Measurements from ENCODE around the gene ZSWIM6.

DNA sequence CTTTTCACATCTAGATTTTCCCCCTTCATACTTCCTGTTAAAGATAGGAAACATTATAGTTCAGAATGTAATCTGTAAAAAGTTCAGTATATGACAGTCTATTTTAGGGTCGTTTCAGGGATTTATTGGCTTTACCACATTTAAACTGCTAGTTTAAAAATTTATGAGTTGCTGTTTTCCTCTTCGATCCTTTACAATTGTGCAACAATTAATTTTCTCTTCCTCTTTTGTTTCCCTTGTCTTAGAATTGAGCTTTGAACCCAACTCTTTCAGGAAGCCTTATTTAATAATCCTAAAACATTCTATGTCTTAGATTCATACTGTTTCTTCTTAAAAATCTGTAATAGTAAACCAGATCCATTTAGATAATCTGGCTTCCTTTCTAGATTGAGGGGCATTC is 16.4 kb downstream of the ZSWIM6 start:
- TF ChIP-seq, protein P1, sequence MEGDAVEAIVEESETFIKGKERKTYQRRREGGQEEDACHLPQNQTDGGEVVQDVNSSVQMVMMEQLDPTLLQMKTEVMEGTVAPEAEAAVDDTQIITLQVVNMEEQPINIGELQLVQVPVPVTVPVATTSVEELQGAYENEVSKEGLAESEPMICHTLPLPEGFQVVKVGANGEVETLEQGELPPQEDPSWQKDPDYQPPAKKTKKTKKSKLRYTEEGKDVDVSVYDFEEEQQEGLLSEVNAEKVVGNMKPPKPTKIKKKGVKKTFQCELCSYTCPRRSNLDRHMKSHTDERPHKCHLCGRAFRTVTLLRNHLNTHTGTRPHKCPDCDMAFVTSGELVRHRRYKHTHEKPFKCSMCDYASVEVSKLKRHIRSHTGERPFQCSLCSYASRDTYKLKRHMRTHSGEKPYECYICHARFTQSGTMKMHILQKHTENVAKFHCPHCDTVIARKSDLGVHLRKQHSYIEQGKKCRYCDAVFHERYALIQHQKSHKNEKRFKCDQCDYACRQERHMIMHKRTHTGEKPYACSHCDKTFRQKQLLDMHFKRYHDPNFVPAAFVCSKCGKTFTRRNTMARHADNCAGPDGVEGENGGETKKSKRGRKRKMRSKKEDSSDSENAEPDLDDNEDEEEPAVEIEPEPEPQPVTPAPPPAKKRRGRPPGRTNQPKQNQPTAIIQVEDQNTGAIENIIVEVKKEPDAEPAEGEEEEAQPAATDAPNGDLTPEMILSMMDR (IDR thresholded peaks at IDR 0.05; ENCODE audit: insufficient read depth, low read length, poor library complexity, severe bottlenecking), result no peak
- no peak for TF ChIP-seq EZH2phosphoT487 (conservative IDR thresholded peaks at IDR 0.05; ENCODE audit: low read length)
